ENCODE data around the gene ATG4D.

GRCh38 chr19:10538204-10538983 is 5.3 kb upstream of the ATG4D start:
- TF ChIP-seq CTCF (IDR thresholded peaks at IDR 0.05) (no peak), POLR2A (IDR thresholded peaks at IDR 0.05) (no peak)

All from testis (tissue), 2 donors.